Measurements from ENCODE around the gene JMJD4.

DNA sequence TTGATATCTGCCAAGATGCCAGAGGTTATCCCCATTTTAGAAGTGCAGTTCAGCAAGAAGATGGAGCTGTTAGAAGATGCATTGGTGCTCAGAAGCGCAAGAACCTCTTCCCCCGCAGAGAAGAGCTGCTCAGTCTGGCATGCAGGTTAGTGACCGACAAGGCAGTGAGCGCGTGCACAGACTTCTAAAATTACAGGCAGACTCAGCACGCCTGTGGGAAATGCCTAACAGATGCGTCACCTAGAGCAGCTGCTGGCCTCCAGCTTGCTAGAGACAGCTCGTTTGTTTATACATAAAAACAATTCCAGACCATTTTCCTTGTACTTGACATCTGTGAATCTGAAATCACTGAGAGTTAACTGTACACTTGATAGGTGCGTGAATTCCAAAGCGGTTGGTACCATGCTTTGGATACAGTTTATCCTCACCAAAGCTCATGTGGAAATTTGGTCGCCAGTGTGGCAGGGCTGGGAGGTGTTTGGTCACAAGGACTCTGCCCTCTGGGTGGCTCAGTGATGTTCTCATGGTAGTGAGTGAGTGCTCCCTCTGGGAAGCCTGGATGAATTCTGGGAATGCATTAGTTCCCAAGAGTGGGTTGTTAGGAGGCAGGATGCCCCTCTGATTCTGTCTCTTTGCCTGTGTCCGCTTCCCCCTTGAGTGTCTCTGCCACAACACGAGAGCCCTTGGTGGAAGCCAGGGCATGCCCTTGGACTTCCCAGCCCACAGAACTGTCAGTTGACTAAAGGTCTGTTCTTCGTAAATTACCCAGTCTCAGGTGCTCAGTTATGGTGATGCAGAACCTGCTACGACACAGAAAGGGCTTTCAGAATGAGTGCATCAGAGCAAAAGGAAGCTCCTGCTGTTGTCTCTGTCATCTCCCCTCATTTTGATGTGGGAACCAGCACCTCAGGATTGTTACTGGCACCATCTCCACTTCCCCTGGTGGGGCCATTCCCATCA lies 24.5 kb upstream of the JMJD4 start:
- no peak for TF ChIP-seq POLR2AphosphoS5 (IDR thresholded peaks at IDR 0.05; ENCODE audit: borderline replicate concordance, low read depth, low read length)
- TF ChIP-seq EZH2 (IDR thresholded peaks at IDR 0.05): no peak

Measured in SK-N-MC (cell line).